Activated T-helper 2 cell treated with anti-CD3 and anti-CD28 coated beads, Interferon-gamma antibody, Interleukin-2, Interleukin-4, amounts not matched to agents 10 μg/mL and 5 μg/mL and 100 μg/mL, durations not matched to agents 14 hours and 24 hours and 36 hours (primary cell): ENCODE data around the gene PRTG. TPM values are rescaled to one million over a fixed set of nuclear protein-coding genes. Genes with fewer than 3 reads are reported as not detected.

Experiments used
- DNase-seq: peaks from one replicate; pipeline ENCODE4 v3.0.0; 2021; ENCODE audit warnings: low spot score
- H3K27ac Mint-ChIP-seq: one replicate; pipeline ENCODE4 v1.8.0; 2021; ENCODE audit warnings: mixed read lengths
- H3K27me3 Mint-ChIP-seq: one replicate; pipeline ENCODE4 v1.8.0; 2021; ENCODE audit warnings: low read depth, mixed read lengths
- H3K36me3 Mint-ChIP-seq: one replicate; pipeline ENCODE4 v1.8.0; 2021; ENCODE audit warnings: low read depth, mixed read lengths
- H3K4me1 Mint-ChIP-seq: one replicate; pipeline ENCODE4 v1.8.0; 2021; ENCODE audit warnings: low read depth, mixed read lengths
- H3K4me3 Mint-ChIP-seq: one replicate; pipeline ENCODE4 v1.8.0; 2021; ENCODE audit warnings: low read depth, mild to moderate bottlenecking, moderate library complexity, mixed read lengths
- H3K9me3 Mint-ChIP-seq: one replicate; pipeline ENCODE4 v1.8.0; 2021; ENCODE audit warnings: mixed read lengths
- intact Hi-C: fragments of 100-400 bp; cut with micrococcal nuclease; formaldehyde crosslinking; loops from one replicate; pipeline ENCODE4 v1.15.1; 2023
- total RNA-seq: library from RNA; stranded (reverse); gene quantifications from 2 replicates; pipeline ENCODE4 v1.2.3, GENCODE V29; 2022

PRTG gene
- total RNA-seq, 1 donor from 2014 or later = 0.66 TPM

- H3K36me3 Mint-ChIP-seq = no peaks in the 10 kb centered on the region
- H3K27ac Mint-ChIP-seq = no peak overlapping the region
- intact Hi-C loops = no loop called here
- H3K9me3 Mint-ChIP-seq = no peaks in the 10 kb centered on the region
- DNase-seq = no peak
- H3K4me1 Mint-ChIP-seq = peaks cover 5% of the 10 kb centered on the region
- peaks cover 16% of the 10 kb centered on the region for H3K27me3 Mint-ChIP-seq
- H3K4me3 Mint-ChIP-seq = no peak overlapping the region
Observed at GRCh38 chr15:55673287-55673686, 69.7 kb downstream of the PRTG start.

DNA sequence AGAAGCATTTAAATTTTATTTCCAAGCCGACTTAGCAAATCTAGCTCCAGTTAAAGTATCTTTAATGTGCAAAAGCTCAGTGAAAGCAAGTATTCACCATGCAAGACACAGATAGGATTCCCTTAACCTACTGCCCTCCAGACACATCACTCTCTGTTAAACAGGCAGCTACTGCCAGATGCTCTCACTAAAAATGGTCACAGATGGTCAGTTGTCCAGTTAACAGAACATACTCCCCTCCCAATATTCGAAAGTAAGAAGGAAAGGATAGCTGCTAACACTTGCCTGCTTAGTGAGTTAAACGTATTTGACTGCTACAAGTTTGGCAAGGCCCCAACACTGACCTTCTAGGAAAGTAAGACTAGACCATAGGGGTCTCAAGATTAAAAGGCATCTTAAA, 73.7 kb downstream of the PRTG start:
- H3K4me1 Mint-ChIP-seq = peaks cover 5% of the 10 kb centered on the region
- H3K27me3 Mint-ChIP-seq = peaks cover 6% of the 10 kb centered on the region
- H3K27ac Mint-ChIP-seq = no peak overlapping the region
- H3K36me3 Mint-ChIP-seq = no peaks in the 10 kb centered on the region
- no peak for DNase-seq
- H3K4me3 Mint-ChIP-seq = no peak overlapping the region
- H3K9me3 Mint-ChIP-seq = no peaks in the 10 kb centered on the region
- intact Hi-C loops = no loop called here

GRCh38 chr15:55665605-55666227, 77.2 kb downstream of the PRTG start:
- Mint-ChIP-seq H3K4me1 (peaks cover 30% of the 10 kb centered on the region), H3K27me3 (peaks cover 1% of the 10 kb centered on the region), H3K36me3 (no peaks in the 10 kb centered on the region), H3K9me3 (no peaks in the 10 kb centered on the region), H3K27ac (no peak overlapping the region), H3K4me3 (no peak overlapping the region)
- intact Hi-C loops = no loop called here
- no peak for DNase-seq

DNA sequence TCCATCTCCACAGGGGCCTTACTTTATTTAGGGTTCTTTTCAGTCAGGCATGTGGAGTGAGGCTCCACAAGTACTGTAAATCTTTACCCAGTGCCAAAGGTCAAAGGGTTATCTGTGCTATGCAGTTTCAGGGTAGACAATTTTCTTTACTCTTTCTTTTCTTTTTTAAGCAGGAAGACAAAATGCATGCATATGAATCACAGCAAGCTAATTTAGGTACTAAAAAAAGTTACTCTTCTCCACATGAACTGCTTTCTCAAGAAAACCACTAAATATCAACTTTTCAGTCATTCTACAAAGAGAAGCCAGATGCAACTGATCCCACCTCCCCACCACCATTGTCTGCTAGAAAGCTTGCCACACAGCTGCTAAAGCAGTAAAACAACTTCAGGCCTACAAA, 81.5 kb downstream of the PRTG start:
- Mint-ChIP-seq H3K4me1 (peaks cover 30% of the 10 kb centered on the region), H3K27me3 (no peaks in the 10 kb centered on the region), H3K4me3 (no peak overlapping the region), H3K27ac (peak overlapping the region; percentile 78), H3K9me3 (no peaks in the 10 kb centered on the region), H3K36me3 (no peaks in the 10 kb centered on the region)
- no peak for DNase-seq
- intact Hi-C loops = loop anchor here (1.0 to 2.0 kb wide), 2 partner anchors 167 to 384 kb away; no protein-coding TSS in a partner anchor

GRCh38 chr15:55660153-55660552, 82.8 kb downstream of the PRTG start:
- peaks cover 30% of the 10 kb centered on the region for H3K4me1 Mint-ChIP-seq
- no peaks in the 10 kb centered on the region for H3K36me3 Mint-ChIP-seq
- no peaks in the 10 kb centered on the region for H3K27me3 Mint-ChIP-seq
- H3K27ac Mint-ChIP-seq = no peak overlapping the region
- no peak overlapping the region for H3K4me3 Mint-ChIP-seq
- H3K9me3 Mint-ChIP-seq = no peaks in the 10 kb centered on the region
- DNase-seq = no peak
- intact Hi-C loops = loop anchor here (2.0 kb wide), 1 partner anchor 169 kb away; no protein-coding TSS in a partner anchor

DNA sequence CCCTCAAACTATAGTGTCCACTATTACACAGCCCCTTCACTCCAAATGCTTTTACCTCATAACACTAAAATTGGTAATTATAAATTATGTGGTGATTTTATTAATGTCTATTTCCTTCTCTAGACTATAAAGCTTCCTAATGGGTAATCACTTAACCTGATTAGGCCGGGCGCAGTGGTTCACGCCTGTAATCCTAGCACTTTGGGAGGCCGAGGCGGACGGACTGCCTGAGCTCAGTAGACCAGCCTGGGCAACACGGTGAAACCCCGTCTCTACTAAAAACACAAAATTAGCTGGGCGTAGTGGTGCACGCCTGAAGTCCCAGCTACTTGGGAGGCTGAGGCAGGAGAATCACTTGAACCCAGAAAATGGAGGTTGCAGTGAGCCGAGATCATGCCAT, 83.5 kb downstream of the PRTG start:
- Mint-ChIP-seq H3K4me3 (no peak overlapping the region), H3K27me3 (no peaks in the 10 kb centered on the region), H3K27ac (no peak overlapping the region), H3K9me3 (no peaks in the 10 kb centered on the region), H3K36me3 (no peaks in the 10 kb centered on the region), H3K4me1 (peaks cover 34% of the 10 kb centered on the region)
- intact Hi-C loops = no loop called here
- DNase-seq = no peak

- Mint-ChIP-seq H3K36me3 (no peaks in the 10 kb centered on the region), H3K27me3 (no peaks in the 10 kb centered on the region), H3K9me3 (no peaks in the 10 kb centered on the region), H3K27ac (no peak overlapping the region), H3K4me1 (peaks cover 37% of the 10 kb centered on the region), H3K4me3 (no peak overlapping the region)
- no peak for DNase-seq
- intact Hi-C loops = no loop called here
Observed at GRCh38 chr15:55658886-55659285, 84.1 kb downstream of the PRTG start.

GRCh38 chr15:55654561-55655031, 88.4 kb downstream of the PRTG start:
- H3K27me3 Mint-ChIP-seq = no peaks in the 10 kb centered on the region
- DNase-seq = no peak
- H3K4me3 Mint-ChIP-seq = no peak overlapping the region
- no peak overlapping the region for H3K27ac Mint-ChIP-seq
- no peaks in the 10 kb centered on the region for H3K9me3 Mint-ChIP-seq
- H3K36me3 Mint-ChIP-seq = no peaks in the 10 kb centered on the region
- intact Hi-C loops = loop anchor here (5.0 kb wide), 1 partner anchor 88 kb away; the partner anchor contains the start of gene PRTG
- peaks cover 25% of the 10 kb centered on the region for H3K4me1 Mint-ChIP-seq

GRCh38 chr15:55652909-55653495, 90.0 kb downstream of the PRTG start:
- no peak overlapping the region for H3K4me3 Mint-ChIP-seq
- intact Hi-C loops = loop anchor here (5.0 kb wide), 1 partner anchor 89 kb away; the partner anchor contains the start of gene PRTG
- peaks cover 1% of the 10 kb centered on the region for H3K27me3 Mint-ChIP-seq
- no peaks in the 10 kb centered on the region for H3K36me3 Mint-ChIP-seq
- DNase-seq = no peak
- H3K4me1 Mint-ChIP-seq = peaks cover 22% of the 10 kb centered on the region
- H3K27ac Mint-ChIP-seq = no peak overlapping the region
- no peaks in the 10 kb centered on the region for H3K9me3 Mint-ChIP-seq

GRCh38 chr15:55652359-55652758, 90.6 kb downstream of the PRTG start:
- Mint-ChIP-seq H3K4me3 (no peak overlapping the region), H3K4me1 (peaks cover 22% of the 10 kb centered on the region), H3K27ac (no peak overlapping the region), H3K9me3 (no peaks in the 10 kb centered on the region), H3K27me3 (peaks cover 1% of the 10 kb centered on the region), H3K36me3 (no peaks in the 10 kb centered on the region)
- DNase-seq = no peak
- intact Hi-C loops = loop anchor here (5.0 kb wide), 1 partner anchor 90 kb away; the partner anchor contains the start of gene PRTG

DNA sequence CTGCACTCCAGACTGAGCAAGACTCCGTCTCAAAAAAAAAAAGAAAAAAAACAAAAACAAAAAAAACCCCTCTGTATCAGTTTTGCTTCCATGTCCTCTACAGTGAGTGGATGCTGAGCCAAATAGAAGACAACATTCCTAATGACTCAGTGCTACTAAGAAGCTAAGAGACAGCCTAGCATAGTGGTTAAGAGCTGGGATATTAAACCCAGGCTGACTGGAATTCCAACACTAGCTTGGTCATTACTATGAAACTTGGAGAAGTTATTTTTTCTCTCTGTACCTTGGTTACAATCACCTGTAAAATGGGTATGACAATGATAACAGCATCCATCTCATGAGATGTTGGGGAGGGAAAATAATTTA, 93.9 kb downstream of the PRTG start:
- Mint-ChIP-seq H3K36me3 (no peaks in the 10 kb centered on the region), H3K27ac (no peak overlapping the region), H3K27me3 (peaks cover 4% of the 10 kb centered on the region), H3K9me3 (no peaks in the 10 kb centered on the region), H3K4me3 (no peak overlapping the region), H3K4me1 (peaks cover 16% of the 10 kb centered on the region)
- intact Hi-C loops = no loop called here
- no peak for DNase-seq

DNA sequence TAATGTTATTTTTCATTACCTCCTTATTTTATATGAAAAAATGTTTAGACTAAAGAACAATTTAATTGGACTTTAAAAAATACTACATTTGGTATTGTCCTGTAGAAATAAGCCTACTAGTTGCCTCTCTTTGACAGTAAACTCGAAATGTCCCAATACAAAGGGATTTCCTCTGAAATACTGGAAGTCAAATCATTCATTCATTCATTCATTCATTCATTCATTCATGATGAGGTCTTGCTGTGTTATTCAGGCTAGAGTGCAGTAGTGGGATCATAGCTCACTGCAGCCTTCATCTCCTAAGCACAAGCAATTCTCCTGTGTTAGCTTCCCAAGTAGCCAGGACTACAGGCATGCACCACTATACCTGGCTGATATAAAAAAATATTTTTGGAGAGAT, 104.2 kb downstream of the PRTG start:
- no peak for DNase-seq
- Mint-ChIP-seq H3K36me3 (no peaks in the 10 kb centered on the region), H3K4me1 (no peaks in the 10 kb centered on the region), H3K9me3 (no peaks in the 10 kb centered on the region), H3K27ac (no peak overlapping the region), H3K27me3 (peaks cover 6% of the 10 kb centered on the region), H3K4me3 (no peak overlapping the region)
- intact Hi-C loops = no loop called here

GRCh38 chr15:55637086-55637485, 105.9 kb downstream of the PRTG start:
- H3K4me1 Mint-ChIP-seq = no peaks in the 10 kb centered on the region
- H3K36me3 Mint-ChIP-seq = no peaks in the 10 kb centered on the region
- no peak overlapping the region for H3K4me3 Mint-ChIP-seq
- no peaks in the 10 kb centered on the region for H3K9me3 Mint-ChIP-seq
- no peak overlapping the region for H3K27ac Mint-ChIP-seq
- intact Hi-C loops = no loop called here
- H3K27me3 Mint-ChIP-seq = peaks cover 13% of the 10 kb centered on the region
- no peak for DNase-seq
